Measurements from ENCODE around the gene PRKCA. TPM values are rescaled to one million over a fixed set of nuclear protein-coding genes. Genes with fewer than 3 reads are reported as not detected.

PRKCA gene
- total and polyA plus RNA-seq, 2 of the 13 experiments (the other 11 are each of a cell fraction or from before 2014, with no cell fraction given): 18.5 to 21.5 TPM

- H3K27ac ChIP-seq (ENCODE audit: extremely low read length, insufficient read depth, low read length): no peak overlapping the region
- WGBS (ENCODE audit: low lambda C conversion rate): 97% methylated on average over 2 of the region's 3 CpGs
- FAIRE-seq (no peak), DNase-seq (ENCODE audit: low spot score) (no peak), ATAC-seq (no peak)
- ChIA-PET CTCF (ENCODE audit: low intra/inter-chr PET ratio, low total read pairs) (no interaction called here), POLR2A (no interaction called here)
- no peak overlapping the region for H3K9ac ChIP-seq (ENCODE audit: insufficient read depth, low read depth, low read length)
- no peaks in the 10 kb centered on the region for H4K20me1 ChIP-seq (ENCODE audit: insufficient read depth, low read length)
- in situ Hi-C loops (cut with HindIII; ENCODE audit: extremely low pct_ligation_motif_present, low pct_unique_long_range_greater_than_20kb): no loop called here
- no peaks in the 10 kb centered on the region for H3K9me3 ChIP-seq (ENCODE audit: low read length)
- H2AFZ ChIP-seq (ENCODE audit: low read length): no peak overlapping the region
- no peak overlapping the region for H3K4me3 ChIP-seq (replicated peaks in 1 of 3; ENCODE audit: insufficient read depth in 1 of 3, low read depth in 2 of 3, low read length in 3 of 3)
- peaks cover 33% of the 10 kb centered on the region for H3K79me2 ChIP-seq (ENCODE audit: insufficient read depth, low read length)
- H3K4me2 ChIP-seq (ENCODE audit: low read depth, low read length): no peak overlapping the region
- BruUV-seq (replicated peaks): no TSS peak
- no peaks in the 10 kb centered on the region for H3K27me3 ChIP-seq (ENCODE audit: control insufficient read depth in 1 of 2, insufficient read depth in 2 of 2, low read length in 2 of 2)
- intact Hi-C loops (cut with micrococcal nuclease; ENCODE audit: unreplicated experiment): no loop called here
- H3K4me1 ChIP-seq (ENCODE audit: insufficient read depth, low read length): peaks cover 73% of the 10 kb centered on the region
- no peaks in the 10 kb centered on the region for H3K36me3 ChIP-seq (replicated peaks in 1 of 2; ENCODE audit: control insufficient read depth in 1 of 2, insufficient read depth in 2 of 2, low read length in 2 of 2)
- TF ChIP-seq ZNF432 (CRISPR knock-in tag; IDR thresholded peaks at IDR 0.05; ENCODE audit: borderline replicate concordance) (no peak), IKZF5 (CRISPR knock-in tag; IDR thresholded peaks at IDR 0.05) (no peak), KLF12 (CRISPR knock-in tag; IDR thresholded peaks at IDR 0.05; ENCODE audit: borderline replicate concordance) (no peak), ELF3 (CRISPR knock-in tag; IDR thresholded peaks at IDR 0.05) (no peak), MXI1 (IDR thresholded peaks at IDR 0.05; ENCODE audit: borderline replicate concordance, low read depth, low read length) (no peak), THAP11 (CRISPR knock-in tag; IDR thresholded peaks at IDR 0.05) (no peak), ZNF615 (CRISPR knock-in tag; IDR thresholded peaks at IDR 0.05; ENCODE audit: borderline replicate concordance) (no peak), ZNF781 (CRISPR knock-in tag; IDR thresholded peaks at IDR 0.05; ENCODE audit: borderline replicate concordance, not compliant biosample characterization) (no peak), ZNF30 (CRISPR knock-in tag; IDR thresholded peaks at IDR 0.05) (no peak), ZSCAN20 (CRISPR knock-in tag; IDR thresholded peaks at IDR 0.05; ENCODE audit: borderline replicate concordance) (no peak), ZNF75D (CRISPR knock-in tag; IDR thresholded peaks at IDR 0.05; ENCODE audit: borderline replicate concordance) (no peak), KLF16 (CRISPR knock-in tag; IDR thresholded peaks at IDR 0.05) (no peak), SMYD3 (CRISPR knock-in tag; IDR thresholded peaks at IDR 0.05) (no peak), SMC3 (IDR thresholded peaks at IDR 0.05; ENCODE audit: low read length) (no peak), ZNF883 (CRISPR knock-in tag; IDR thresholded peaks at IDR 0.05; ENCODE audit: not compliant biosample characterization) (no peak), SMARCC2 (IDR thresholded peaks at IDR 0.05) (no peak), PLSCR1 (CRISPR knock-in tag; IDR thresholded peaks at IDR 0.05; ENCODE audit: borderline replicate concordance) (no peak), ZNF777 (CRISPR knock-in tag; IDR thresholded peaks at IDR 0.05) (no peak), ZNF577 (CRISPR knock-in tag; IDR thresholded peaks at IDR 0.05; ENCODE audit: borderline replicate concordance, low read depth) (no peak)
Observed at GRCh38 chr17:66445229-66445628, 142.8 kb downstream of the PRKCA start.

All from HepG2 (cell line).